GM18951 (cell line): ENCODE measurements around the gene SMC5.

Experiments
- POLR2A ChIP-seq: IDR thresholded peaks from 4 replicates; pipeline ENCODE4 v1.6.1; 2011; ENCODE audit warnings: mild to moderate bottlenecking; ENCODE audit not compliant: insufficient read length, insufficient read depth; ENCODE audit errors: extremely low read depth
- in situ Hi-C: fragments of 300-500 bp; cut with MboI; formaldehyde crosslinking; loops from one replicate; pipeline ENCODE4 v1.12.0; 2022; ENCODE audit warnings: low sequenced_read_pairs, mixed read lengths, inconsistent platforms; ENCODE audit not compliant: unreplicated experiment

The SMC5 gene

DNA sequence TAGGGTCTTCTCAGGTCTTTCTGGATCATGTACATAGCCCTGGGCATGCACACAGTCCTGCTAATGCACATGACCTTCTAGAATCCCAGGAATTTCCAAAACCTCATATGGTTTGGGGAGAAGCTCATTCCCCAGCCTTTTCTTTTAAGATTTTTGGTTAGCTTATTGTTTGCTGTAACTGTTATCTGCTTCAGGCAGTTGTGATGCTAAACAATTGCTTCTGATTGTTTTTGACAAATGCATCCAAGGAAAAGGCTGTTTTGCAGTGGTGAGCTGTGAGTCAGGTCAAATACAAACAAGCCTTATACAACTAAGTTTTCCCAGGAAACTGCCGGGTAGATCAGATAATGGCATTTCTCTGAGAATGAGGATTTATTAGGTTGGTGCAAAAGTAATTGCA lies 32.7 kb downstream of the SMC5 start:
- TF ChIP-seq POLR2A: no peak
- in situ Hi-C loops: no loop called here

DNA sequence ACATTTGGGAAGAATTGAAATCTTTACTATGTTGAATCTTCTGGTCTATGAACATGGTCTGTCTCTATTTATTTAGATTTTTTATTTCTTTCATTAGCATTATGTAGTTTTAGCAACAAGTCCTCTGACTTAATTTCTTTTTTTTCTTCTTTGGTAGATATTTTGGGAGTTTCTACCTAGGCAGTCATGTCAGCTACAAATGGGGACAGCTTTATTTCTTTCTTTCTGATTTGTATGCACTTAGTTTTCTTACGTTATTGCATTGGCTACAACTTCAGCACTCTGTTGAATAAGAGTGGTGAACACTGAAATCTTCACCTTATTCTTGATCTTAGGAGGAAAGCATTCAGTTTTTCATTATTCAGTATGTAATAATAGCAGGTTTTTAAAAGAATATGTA lies 33.5 kb downstream of the SMC5 start:
- in situ Hi-C loops: no loop called here
- no peak for TF ChIP-seq POLR2A

DNA sequence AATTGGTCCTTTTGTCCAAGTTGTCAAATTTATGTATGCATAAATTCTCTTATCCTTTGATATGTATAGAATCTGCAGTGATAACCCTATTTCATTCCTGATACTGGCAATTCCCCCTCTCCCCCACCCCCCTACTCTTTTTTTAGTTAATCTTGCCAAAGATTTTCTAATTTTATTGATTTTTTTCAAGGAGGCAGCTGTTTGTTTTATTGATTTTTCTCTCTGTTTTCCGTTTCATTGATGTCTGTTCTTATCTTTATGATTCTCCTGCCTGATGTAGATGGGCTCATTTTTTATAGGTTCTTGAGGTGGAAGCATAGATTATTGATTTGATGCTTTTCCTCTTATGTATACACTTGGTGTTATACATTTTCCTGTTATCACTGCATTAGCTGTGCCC lies 34.4 kb downstream of the SMC5 start:
- no peak for TF ChIP-seq POLR2A
- in situ Hi-C loops: no loop called here

DNA sequence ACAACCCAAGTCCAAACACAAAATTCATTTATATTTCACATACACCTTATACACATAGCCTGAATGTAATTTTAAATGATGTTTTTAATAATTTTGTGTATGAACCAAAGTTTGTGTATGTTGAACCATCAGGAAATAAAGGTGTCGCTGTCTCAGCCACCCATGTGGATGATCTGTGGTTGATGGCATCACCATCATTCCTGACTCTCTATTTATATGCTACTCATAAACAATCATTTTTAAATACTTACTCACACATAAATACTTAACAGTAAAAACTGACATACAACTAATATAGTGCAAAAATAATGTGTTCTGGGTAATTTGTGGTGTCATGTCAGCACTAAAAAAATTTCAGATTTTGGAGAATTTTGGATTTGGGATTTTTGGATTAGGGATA lies 38.4 kb downstream of the SMC5 start:
- in situ Hi-C loops: no loop called here
- no peak for TF ChIP-seq POLR2A

DNA sequence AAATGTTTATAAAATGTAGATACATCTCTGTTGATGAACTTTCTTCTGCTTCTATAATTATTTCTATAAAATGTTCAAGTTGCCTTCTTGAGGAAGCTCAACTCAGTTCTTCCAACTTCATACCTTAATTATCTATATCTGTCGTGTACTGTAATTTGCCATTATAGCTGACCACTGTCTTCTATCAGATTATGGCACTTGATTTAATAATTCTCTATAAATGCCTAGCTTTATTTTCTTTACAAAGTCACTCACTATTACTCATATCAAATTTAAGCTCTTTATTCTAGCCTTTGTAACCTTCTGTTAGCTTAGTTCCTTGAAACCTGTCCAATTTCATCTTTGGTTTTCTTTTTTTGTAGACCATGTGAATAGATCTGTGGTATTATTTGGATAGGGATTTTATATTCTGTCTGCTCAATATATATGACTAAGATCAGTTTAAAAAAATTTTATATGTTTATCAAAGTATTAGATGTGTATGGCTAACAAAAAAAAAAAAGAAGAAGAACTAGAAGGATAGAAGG lies 39.5 kb downstream of the SMC5 start:
- TF ChIP-seq POLR2A: no peak
- in situ Hi-C loops: no loop called here

DNA sequence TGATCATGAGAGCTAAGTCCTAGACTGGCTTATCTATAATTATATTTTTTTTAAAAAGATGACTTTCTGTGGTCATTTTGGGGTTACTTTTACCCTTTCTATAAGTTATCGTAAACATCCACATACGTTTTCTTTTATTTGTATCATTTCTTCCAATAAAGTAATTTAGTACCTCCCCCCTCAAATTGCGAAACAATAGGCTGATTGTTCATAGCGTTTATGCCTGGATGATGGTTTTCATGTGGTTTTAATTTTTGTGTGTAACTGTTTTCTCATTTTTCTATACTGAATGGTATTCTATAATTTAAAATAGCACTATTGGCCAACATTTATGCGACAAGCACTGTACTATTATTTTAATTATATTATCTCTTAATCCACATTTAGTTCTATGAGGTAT lies 44.5 kb downstream of the SMC5 start:
- in situ Hi-C loops: no loop called here
- TF ChIP-seq POLR2A: no peak

DNA sequence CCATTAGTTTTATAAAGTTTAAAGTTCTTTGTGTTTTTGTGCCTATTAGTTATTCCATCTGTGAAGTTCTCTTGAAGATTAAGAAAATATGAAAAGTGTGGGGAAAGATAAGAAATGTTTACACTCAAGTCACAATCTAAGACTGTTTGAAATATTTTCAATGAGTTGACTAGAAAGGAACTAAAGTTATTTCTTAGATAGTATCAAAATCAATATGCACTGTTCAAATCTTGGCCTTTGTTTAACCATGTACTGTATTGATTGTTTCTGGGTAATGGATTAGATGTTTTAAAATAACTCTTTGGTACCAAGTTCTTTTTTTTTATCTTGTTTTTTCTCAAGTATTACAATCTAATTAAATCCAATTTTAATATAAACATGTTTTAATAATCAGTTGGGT lies 46.0 kb downstream of the SMC5 start:
- in situ Hi-C loops: no loop called here
- TF ChIP-seq POLR2A: no peak

DNA sequence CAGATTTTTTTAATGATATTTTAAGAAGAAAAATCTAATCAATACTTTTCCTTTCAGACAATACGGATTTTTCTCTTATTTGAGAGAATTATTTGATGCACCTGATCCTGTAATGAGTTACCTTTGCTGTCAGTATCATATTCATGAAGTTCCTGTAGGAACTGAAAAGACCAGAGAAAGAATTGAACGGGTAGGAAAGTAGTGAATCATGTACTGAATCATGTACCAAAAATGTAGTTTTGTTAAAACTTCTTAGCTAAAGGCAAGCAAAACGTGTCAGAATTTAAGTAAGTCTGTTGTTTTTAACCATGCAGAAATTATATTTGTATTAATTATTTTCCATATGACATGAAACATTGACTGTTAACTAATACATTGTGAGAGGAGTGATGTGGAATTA lies 56.6 kb downstream of the SMC5 start:
- TF ChIP-seq POLR2A: no peak
- in situ Hi-C loops: no loop called here

DNA sequence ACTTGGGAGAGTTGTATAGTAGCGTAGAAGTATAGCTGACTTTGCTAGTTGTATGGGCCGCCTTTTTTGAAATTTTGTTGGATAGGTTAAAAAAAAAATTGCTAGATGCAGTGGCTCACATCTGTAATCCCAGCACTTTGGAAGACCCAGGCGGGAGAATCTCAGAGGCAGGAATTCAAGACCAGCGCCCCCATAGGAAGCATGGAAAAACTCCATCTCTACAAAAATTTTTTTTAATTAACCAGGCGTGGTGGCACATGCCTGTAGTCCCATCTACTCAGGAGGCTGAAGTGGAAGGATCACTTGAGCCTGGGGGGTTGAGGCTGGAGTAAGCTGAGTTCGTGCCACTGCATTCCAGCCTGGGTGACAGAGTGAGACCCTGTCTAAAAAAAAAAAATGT lies 59.2 kb downstream of the SMC5 start:
- in situ Hi-C loops: no loop called here
- no peak for TF ChIP-seq POLR2A

DNA sequence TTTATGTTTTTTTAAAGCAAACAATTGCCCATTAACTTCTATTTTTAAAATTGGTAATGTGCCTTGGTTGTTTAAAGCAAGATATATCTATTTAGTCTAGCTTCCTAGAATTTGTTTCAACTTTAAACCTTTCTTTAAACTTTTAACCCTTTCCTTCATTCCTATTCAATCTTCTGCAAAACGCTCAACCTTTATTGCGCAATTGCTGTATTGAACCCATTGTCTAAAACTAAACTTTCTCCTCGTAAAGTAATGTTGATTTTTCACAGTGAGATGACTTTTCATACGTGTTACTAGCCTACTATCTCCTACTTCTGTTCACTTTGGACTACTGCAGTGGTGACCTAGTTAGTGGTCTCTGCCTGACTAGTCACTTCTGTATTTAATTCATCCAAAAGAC lies 63.3 kb downstream of the SMC5 start:
- in situ Hi-C loops: no loop called here
- TF ChIP-seq POLR2A: no peak

DNA sequence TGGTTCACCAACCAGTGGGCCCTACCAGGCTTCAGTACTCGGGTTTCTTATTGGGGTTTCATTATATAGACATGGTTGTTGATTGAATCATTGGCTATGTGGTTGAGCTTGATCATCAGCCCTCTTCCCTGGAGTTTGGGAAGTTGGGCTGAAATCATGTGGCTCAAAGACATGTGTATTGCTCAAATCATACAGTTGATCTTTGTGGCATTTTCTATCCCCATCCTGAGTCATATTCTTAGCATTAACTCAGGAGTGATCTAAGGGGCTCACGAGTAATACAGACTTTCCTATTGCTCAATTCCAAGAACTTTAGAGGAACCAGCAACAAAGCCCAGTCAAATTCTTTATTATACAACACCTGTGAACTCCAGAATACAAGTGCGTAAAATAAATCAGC lies 66.2 kb downstream of the SMC5 start:
- in situ Hi-C loops: loop anchor here (25.0 kb wide), 1 partner anchor 262 kb away; no protein-coding TSS in a partner anchor
- no peak for TF ChIP-seq POLR2A

DNA sequence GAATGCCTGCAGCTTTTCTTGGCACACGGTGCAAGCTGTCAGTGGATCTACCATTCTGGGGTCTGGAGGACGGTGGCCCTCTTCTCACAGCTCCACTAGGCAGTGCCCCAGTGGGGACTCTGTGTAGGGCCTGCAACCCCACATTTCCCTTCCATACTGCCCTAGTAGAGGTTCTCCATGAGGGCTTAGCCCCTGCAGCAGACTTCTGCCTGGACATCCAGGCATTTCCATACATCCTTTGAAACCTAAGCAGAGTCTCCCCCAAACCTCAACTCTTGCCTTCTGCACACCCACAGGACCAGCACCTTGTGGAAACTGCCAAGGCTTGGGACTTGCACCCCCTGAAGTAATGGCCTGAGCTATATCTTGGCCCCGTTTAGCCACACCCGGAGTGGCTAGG lies 69.8 kb downstream of the SMC5 start:
- in situ Hi-C loops: loop anchor here (25.0 kb wide), 1 partner anchor 259 kb away; no protein-coding TSS in a partner anchor

DNA sequence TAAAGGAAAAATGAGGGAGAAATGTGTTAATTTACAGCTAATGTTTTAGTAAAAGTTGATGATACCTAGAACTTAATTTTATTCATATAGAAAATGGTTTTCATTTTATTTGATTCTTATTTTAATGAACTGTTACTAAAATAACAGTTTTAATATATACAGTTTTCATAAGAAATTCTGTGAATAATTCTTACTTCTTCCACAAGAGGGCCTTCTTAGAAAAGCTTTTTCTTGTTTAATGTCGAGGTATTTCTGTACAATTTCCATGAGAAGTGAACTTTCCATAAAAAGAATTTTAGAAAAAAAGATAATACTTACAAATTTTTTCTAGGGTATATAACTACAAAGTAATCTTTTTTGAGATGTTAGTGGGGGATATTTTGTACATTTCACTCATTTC lies 81.8 kb downstream of the SMC5 start:
- no peak for TF ChIP-seq POLR2A
- in situ Hi-C loops: loop anchor here (25.0 kb wide), 1 partner anchor 247 kb away; no protein-coding TSS in a partner anchor

DNA sequence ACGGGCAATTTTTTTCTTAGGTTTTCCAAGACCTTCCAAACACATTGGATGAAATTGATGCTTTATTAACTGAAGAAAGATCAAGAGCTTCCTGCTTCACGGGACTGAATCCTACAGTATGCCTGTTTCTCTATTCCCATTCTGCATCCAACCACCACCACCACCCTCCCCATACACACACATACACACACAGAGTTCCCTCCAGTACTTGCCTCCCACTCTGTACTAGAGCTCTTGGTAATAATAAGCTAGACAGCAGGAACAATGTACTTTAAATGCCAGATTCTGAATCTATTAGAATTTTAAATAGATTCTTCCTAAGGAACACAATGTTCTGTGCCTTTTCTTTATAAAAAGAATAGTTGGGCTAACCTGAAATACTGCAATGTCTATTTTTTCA lies 88.3 kb downstream of the SMC5 start:
- in situ Hi-C loops: loop anchor here (25.0 kb wide), 1 partner anchor 240 kb away; no protein-coding TSS in a partner anchor
- no peak for TF ChIP-seq POLR2A

DNA sequence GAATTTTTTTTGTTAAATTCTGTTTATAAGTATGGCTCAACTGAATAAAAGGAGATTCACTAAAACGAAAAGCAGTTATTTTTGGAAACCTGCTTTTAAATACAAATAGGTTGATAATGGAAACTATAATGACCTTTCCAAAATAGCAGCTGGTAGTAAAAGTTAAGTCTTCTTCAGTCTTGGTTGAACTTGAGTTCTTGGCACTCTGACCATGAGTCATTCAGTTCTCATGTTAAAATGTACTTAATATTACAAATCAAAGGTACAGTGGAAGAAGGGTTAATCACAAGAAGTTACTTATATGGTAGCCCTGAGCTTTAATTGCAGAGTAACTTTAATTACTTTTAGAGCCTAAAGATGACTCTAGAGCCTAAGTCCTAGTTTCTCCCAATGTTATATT lies 93.6 kb downstream of the SMC5 start:
- in situ Hi-C loops: no loop called here
- no peak for TF ChIP-seq POLR2A
